Gastroesophageal sphincter (tissue), 4 donors: ENCODE measurements around the gene GPR132. TPM values are rescaled to one million over a fixed set of nuclear protein-coding genes. Genes with fewer than 3 reads are reported as not detected.
A peak's percentile ranks its signal among the peaks of the same experiment; 100 is the strongest.

ENCODE experiments used
- ATAC-seq: fragments of 150-250 bp; one replicate; pipeline ENCODE4 v1.9.1; 2016; ENCODE audit warnings: mild to moderate bottlenecking, moderate library complexity
- H3K27ac ChIP-seq, 4 donors: fragments of 200-600 bp; sonication (generic) in 3 of 4; 1 replicate in 3 of 4; 2 replicates in 1 of 4; pipeline ENCODE4 v1.5.1; 2016 to 2019
- H3K27me3 ChIP-seq: fragments of 200-600 bp; sonication (generic); one replicate; pipeline ENCODE4 v1.5.1; 2019
- H3K36me3 ChIP-seq, 2 donors: fragments of 200-600 bp; sonication (generic); one replicate each; pipeline ENCODE4 v1.5.1; 2019; ENCODE audit warnings: control low read depth in 1 of 2
- H3K4me1 ChIP-seq, 3 donors: fragments of 200-600 bp; sonication (generic); 1 replicate in 2 of 3; 2 replicates in 1 of 3; pipeline ENCODE4 v1.5.1; 2016 to 2019; ENCODE audit warnings: control low read depth in 2 of 3
- H3K4me3 ChIP-seq, 2 donors: fragments of 200-600 bp; sonication (generic); one replicate each; pipeline ENCODE4 v1.5.1; 2019; ENCODE audit warnings: mild to moderate bottlenecking in 1 of 2, moderate library complexity in 1 of 2
- H3K9me3 ChIP-seq, 3 donors: fragments of 200-600 bp; sonication (generic); one replicate each; pipeline ENCODE4 v1.5.1; 2017 to 2019; ENCODE audit warnings: control low read depth in 2 of 3
- CTCF ChIP-seq, 4 experiments: fragments of 200-600 bp in 2 of 4; fragments of 450-650 bp in 2 of 4; sonication (generic) in 1 of 4; IDR thresholded peaks; one replicate each; pipeline ENCODE4 v1.5.1; 2017 to 2019; ENCODE audit warnings: antibody characterized with exemption in 4 of 4, mild to moderate bottlenecking in 2 of 4, moderate library complexity in 2 of 4
- EP300 ChIP-seq: sonication (generic); formaldehyde crosslinking; IDR thresholded peaks from one replicate; pipeline ENCODE4 v1.6.1; 2017; ENCODE audit warnings: antibody characterized with exemption, mild to moderate bottlenecking
- POLR2A ChIP-seq, 2 donors: fragments of 450-650 bp; IDR thresholded peaks; one replicate each; pipeline ENCODE4 v1.6.1; 2017; ENCODE audit warnings: antibody characterized with exemption in 2 of 2, mild to moderate bottlenecking in 2 of 2, moderate library complexity in 1 of 2
- POLR2AphosphoS5 ChIP-seq: sonication (generic); formaldehyde crosslinking; IDR thresholded peaks from one replicate; pipeline ENCODE4 v1.6.1; 2017; ENCODE audit warnings: antibody characterized with exemption
- WGBS, 2 donors: methylation state at CpG; one replicate each; pipeline ENCODE4 v1.1.5; 2018; ENCODE audit warnings: low coverage in 1 of 2; 5-methylcytosine and 5-hydroxymethylcytosine counted together
- total RNA-seq, 4 donors: library from RNA; depleted of rRNA; stranded (reverse); fragments of >200 nt; gene quantifications; one replicate each; pipeline ENCODE4 v1.1.0, GENCODE V29; 2016

GPR132 gene
- total RNA-seq, 4 donors from 2014 or later = 1.0 to 3.2 (median 2.1) TPM

- ATAC-seq = peak; percentile 38
- H3K36me3 ChIP-seq = no peaks in the 10 kb centered on the region
- H3K27me3 ChIP-seq = no peaks in the 10 kb centered on the region
- H3K9me3 ChIP-seq = no peaks in the 10 kb centered on the region
- no CpG with 5 or more reads among the region's 19 CpGs for WGBS, 2 donors
- no peak for TF ChIP-seq CTCF (IDR thresholded peaks at IDR 0.05)
- peak; percentile 73 for TF ChIP-seq POLR2AphosphoS5
- no peak for TF ChIP-seq EP300
- H3K4me3 ChIP-seq = peak overlapping the region in 1 of 2 donors; percentile 87
- peaks cover 0 to 79% (median 36%) of the 10 kb centered on the region in 3 donors for H3K4me1 ChIP-seq
- peak overlapping the region; percentile 45 to 95 (median 92) for H3K27ac ChIP-seq
Observed at GRCh38 chr14:105091517-105092170, 26.4 kb upstream of the GPR132 start.

- no CpG with 5 or more reads among the region's 9 CpGs for WGBS, 2 donors
- no peak overlapping the region for H3K4me3 ChIP-seq
- TF ChIP-seq CTCF (IDR thresholded peaks at IDR 0.05) = no peak
- TF ChIP-seq POLR2AphosphoS5 = no peak
- TF ChIP-seq EP300 = no peak
- no peak for TF ChIP-seq POLR2A (IDR thresholded peaks at IDR 0.05)
- H3K9me3 ChIP-seq = no peaks in the 10 kb centered on the region
- peak overlapping the region in 3 of 4 donors; percentile 92 to 95 (median 93) for H3K27ac ChIP-seq
- no peaks in the 10 kb centered on the region for H3K27me3 ChIP-seq
- no peak for ATAC-seq
- peaks cover 0 to 85% (median 39%) of the 10 kb centered on the region in 3 donors for H3K4me1 ChIP-seq
- no peaks in the 10 kb centered on the region for H3K36me3 ChIP-seq
Observed at GRCh38 chr14:105091054-105091516, 25.9 kb upstream of the GPR132 start.

GRCh38 chr14:105090493-105091053 lies 25.3 kb upstream of the GPR132 start:
- peaks cover 0 to 90% (median 39%) of the 10 kb centered on the region in 3 donors for H3K4me1 ChIP-seq
- H3K27ac ChIP-seq = peak overlapping the region in 3 of 4 donors; percentile 92 to 95 (median 93)
- ATAC-seq = peak; percentile 7
- no CpG with 5 or more reads among the region's 7 CpGs for WGBS, 2 donors
- H3K36me3 ChIP-seq = no peaks in the 10 kb centered on the region
- no peaks in the 10 kb centered on the region for H3K9me3 ChIP-seq
- H3K4me3 ChIP-seq = no peak overlapping the region
- TF ChIP-seq CTCF (IDR thresholded peaks at IDR 0.05) (peak in 3 of 4 experiments; percentile 87 to 93 (median 91)), EP300 (no peak), POLR2AphosphoS5 (no peak), POLR2A (IDR thresholded peaks at IDR 0.05) (no peak)
- no peaks in the 10 kb centered on the region for H3K27me3 ChIP-seq

- WGBS, 2 donors = 80% methylated on average over 1 of the region's 15 CpGs; no CpG with 5 or more reads in 1 of the 2 donors
- no peaks in the 10 kb centered on the region for H3K36me3 ChIP-seq
- H3K9me3 ChIP-seq = no peaks in the 10 kb centered on the region
- peaks cover 0 to 90% (median 39%) of the 10 kb centered on the region in 3 donors for H3K4me1 ChIP-seq
- no peaks in the 10 kb centered on the region for H3K27me3 ChIP-seq
- H3K4me3 ChIP-seq = no peak overlapping the region
- TF ChIP-seq CTCF (IDR thresholded peaks at IDR 0.05) (no peak), POLR2A (IDR thresholded peaks at IDR 0.05) (no peak), POLR2AphosphoS5 (no peak), EP300 (no peak)
- ATAC-seq = no peak
- H3K27ac ChIP-seq = peak overlapping the region in 3 of 4 donors; percentile 92 to 95 (median 93)
Observed at GRCh38 chr14:105089746-105090492, 24.7 kb upstream of the GPR132 start.
